ENCODE results near the gene DPM2.
A peak's percentile ranks its signal among the peaks of the same experiment; 100 is the strongest.

DPM2 gene

GRCh38 chr9:127977884-127978647, 40.4 kb upstream of the DPM2 start:
- peak overlapping the region; percentile 85 for H3K9ac ChIP-seq (ENCODE audit: low read length)
- peak overlapping the region; percentile 47 to 95 for H3K4me3 ChIP-seq (ENCODE audit: low read depth in 1 of 2, low read length in 2 of 2)
- H3K36me3 ChIP-seq (ENCODE audit: insufficient read depth, low read length) = no peaks in the 10 kb centered on the region
- no peaks in the 10 kb centered on the region for H3K9me3 ChIP-seq (ENCODE audit: low read length)
- H3K27me3 ChIP-seq (ENCODE audit: control insufficient read depth in 1 of 2, insufficient read depth in 2 of 2, low read length in 2 of 2) = no peaks in the 10 kb centered on the region
- H3K4me1 ChIP-seq (ENCODE audit: insufficient read depth, low read length) = peaks cover 59% of the 10 kb centered on the region
- peak overlapping the region; percentile 90 for H3K27ac ChIP-seq (ENCODE audit: low read depth, low read length)

DNA sequence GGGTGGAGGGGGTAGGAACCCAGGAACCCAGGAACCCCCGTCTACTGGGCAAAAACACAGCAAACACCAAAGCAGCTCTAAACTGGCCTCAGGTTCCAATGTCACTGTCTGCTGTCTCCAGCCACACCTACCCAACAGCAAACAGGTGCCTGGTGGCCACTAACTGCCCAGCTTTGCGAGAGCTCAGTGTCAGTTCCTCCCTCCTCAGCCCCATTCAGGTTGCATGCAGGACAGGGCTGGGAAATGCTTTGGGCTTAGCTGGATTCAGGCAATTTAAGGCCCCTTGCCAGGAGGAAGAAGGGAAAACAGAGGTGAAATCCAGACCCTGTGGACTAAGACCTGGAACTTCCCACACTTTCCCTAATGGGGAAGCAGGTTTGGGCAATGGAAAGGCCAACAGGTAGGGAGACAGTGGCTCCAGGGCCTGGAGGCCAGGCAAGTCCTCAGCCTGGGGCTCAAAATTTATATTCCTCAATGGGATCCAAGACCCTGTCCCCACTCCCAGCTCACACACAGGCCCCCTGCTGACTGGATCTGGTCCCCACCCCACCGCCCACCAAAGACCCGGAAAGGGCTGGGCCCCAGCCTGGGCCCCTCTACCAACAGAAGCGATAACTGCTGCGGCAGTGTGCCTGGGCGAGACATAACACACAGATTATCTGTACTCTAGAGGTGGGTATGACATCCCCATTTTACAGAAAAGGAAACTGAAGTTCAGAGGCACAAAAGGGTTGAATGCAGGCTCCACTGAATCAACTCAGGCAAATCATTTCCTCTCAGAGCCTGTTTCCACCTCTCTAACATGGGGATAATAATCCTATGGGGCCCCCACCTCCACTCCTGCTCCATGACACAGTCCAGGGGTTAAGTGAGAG, 39.6 kb upstream of the DPM2 start:
- H3K9me3 ChIP-seq (ENCODE audit: low read length) = no peaks in the 10 kb centered on the region
- peak overlapping the region; percentile 85 for H3K9ac ChIP-seq (ENCODE audit: low read length)
- H3K27ac ChIP-seq (ENCODE audit: low read depth, low read length) = peak overlapping the region; percentile 90
- H3K36me3 ChIP-seq (ENCODE audit: insufficient read depth, low read length) = no peaks in the 10 kb centered on the region
- H3K27me3 ChIP-seq (ENCODE audit: control insufficient read depth in 1 of 2, insufficient read depth in 2 of 2, low read length in 2 of 2) = no peaks in the 10 kb centered on the region
- H3K4me3 ChIP-seq (ENCODE audit: low read depth in 1 of 2, low read length in 2 of 2) = peak overlapping the region; percentile 47 to 95
- H3K4me1 ChIP-seq (ENCODE audit: insufficient read depth, low read length) = peaks cover 68% of the 10 kb centered on the region

- Histone ChIP-seq H3K9me3 (ENCODE audit: low read length) (no peaks in the 10 kb centered on the region), H3K9ac (ENCODE audit: low read length) (no peak overlapping the region), H3K4me1 (ENCODE audit: insufficient read depth, low read length) (peaks cover 72% of the 10 kb centered on the region), H3K36me3 (ENCODE audit: insufficient read depth, low read length) (no peaks in the 10 kb centered on the region), H3K27ac (ENCODE audit: low read depth, low read length) (peak overlapping the region; percentile 90), H3K4me3 (ENCODE audit: low read depth in 1 of 2, low read length in 2 of 2) (no peak overlapping the region), H3K27me3 (ENCODE audit: control insufficient read depth in 1 of 2, insufficient read depth in 2 of 2, low read length in 2 of 2) (no peaks in the 10 kb centered on the region)
Observed at GRCh38 chr9:127976498-127976897, 38.8 kb upstream of the DPM2 start.

DNA sequence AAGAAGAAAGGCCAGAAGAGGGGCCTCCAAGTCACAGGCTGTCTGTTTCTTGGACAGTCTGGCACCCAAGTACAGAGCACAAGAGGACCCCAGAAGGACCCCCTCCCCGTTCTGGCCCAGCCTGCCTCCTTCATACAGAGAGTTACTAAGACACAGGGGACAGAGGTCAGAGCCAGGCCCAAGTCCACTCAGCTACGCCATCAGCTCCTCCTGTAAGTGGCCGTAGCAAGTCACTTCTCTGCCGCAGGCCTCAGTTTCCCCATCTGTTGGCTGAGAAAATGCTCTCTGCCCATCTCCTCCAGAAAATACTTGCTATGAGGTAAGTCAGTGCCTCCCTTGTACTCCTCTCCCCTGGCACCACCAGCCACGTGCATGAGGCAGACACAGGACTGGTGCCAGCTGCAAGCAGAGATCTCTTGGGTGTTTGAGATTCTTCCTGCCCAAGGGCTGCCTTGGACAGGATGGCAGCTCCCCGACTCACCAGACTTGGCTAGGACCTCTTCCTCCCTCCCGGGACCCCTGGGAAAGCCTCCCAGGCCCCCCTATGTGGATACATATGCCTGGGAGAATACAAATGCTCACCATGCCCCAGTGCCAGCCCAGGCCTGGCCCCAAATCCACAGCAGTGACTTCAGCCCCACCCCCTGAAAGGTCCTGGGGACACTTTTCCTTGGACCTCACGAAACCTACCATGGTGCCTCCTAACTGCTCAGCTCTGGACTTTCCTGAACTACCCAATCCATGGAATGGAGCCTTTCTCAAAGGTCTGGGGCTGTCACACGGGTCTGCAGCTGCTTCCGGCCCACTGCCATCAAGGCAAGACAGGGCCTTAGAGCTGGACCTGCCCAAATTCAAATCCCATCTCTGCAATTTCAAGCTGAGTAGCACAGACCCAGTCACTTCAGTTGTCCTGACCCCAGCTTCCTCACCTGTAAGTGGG, 38.0 kb upstream of the DPM2 start:
- no peaks in the 10 kb centered on the region for H3K36me3 ChIP-seq (ENCODE audit: insufficient read depth, low read length)
- peak overlapping the region; percentile 14 to 45 for H3K4me3 ChIP-seq (ENCODE audit: low read depth in 1 of 2, low read length in 2 of 2)
- no peaks in the 10 kb centered on the region for H3K27me3 ChIP-seq (ENCODE audit: control insufficient read depth in 1 of 2, insufficient read depth in 2 of 2, low read length in 2 of 2)
- peaks cover 76% of the 10 kb centered on the region for H3K4me1 ChIP-seq (ENCODE audit: insufficient read depth, low read length)
- H3K27ac ChIP-seq (ENCODE audit: low read depth, low read length) = peak overlapping the region; percentile 90
- peak overlapping the region; percentile 54 for H3K9ac ChIP-seq (ENCODE audit: low read length)
- no peaks in the 10 kb centered on the region for H3K9me3 ChIP-seq (ENCODE audit: low read length)

GRCh38 chr9:127974769-127975261, 37.2 kb upstream of the DPM2 start:
- Histone ChIP-seq H3K4me1 (ENCODE audit: insufficient read depth, low read length) (peaks cover 84% of the 10 kb centered on the region), H3K9ac (ENCODE audit: low read length) (peak overlapping the region; percentile 54), H3K27ac (ENCODE audit: low read depth, low read length) (peak overlapping the region; percentile 90), H3K9me3 (ENCODE audit: low read length) (no peaks in the 10 kb centered on the region), H3K4me3 (ENCODE audit: low read depth in 1 of 2, low read length in 2 of 2) (peak overlapping the region; percentile 30 to 45), H3K27me3 (ENCODE audit: control insufficient read depth in 1 of 2, insufficient read depth in 2 of 2, low read length in 2 of 2) (no peaks in the 10 kb centered on the region), H3K36me3 (ENCODE audit: insufficient read depth, low read length) (no peaks in the 10 kb centered on the region)

GRCh38 chr9:127974001-127974768, 36.5 kb upstream of the DPM2 start:
- Histone ChIP-seq H3K27me3 (ENCODE audit: control insufficient read depth in 1 of 2, insufficient read depth in 2 of 2, low read length in 2 of 2) (no peaks in the 10 kb centered on the region), H3K9ac (ENCODE audit: low read length) (peak overlapping the region; percentile 54), H3K9me3 (ENCODE audit: low read length) (no peaks in the 10 kb centered on the region), H3K36me3 (ENCODE audit: insufficient read depth, low read length) (no peaks in the 10 kb centered on the region), H3K4me1 (ENCODE audit: insufficient read depth, low read length) (peaks cover 90% of the 10 kb centered on the region), H3K27ac (ENCODE audit: low read depth, low read length) (peak overlapping the region; percentile 90), H3K4me3 (ENCODE audit: low read depth in 1 of 2, low read length in 2 of 2) (peak overlapping the region in 1 of 2 donors; percentile 45)

DNA sequence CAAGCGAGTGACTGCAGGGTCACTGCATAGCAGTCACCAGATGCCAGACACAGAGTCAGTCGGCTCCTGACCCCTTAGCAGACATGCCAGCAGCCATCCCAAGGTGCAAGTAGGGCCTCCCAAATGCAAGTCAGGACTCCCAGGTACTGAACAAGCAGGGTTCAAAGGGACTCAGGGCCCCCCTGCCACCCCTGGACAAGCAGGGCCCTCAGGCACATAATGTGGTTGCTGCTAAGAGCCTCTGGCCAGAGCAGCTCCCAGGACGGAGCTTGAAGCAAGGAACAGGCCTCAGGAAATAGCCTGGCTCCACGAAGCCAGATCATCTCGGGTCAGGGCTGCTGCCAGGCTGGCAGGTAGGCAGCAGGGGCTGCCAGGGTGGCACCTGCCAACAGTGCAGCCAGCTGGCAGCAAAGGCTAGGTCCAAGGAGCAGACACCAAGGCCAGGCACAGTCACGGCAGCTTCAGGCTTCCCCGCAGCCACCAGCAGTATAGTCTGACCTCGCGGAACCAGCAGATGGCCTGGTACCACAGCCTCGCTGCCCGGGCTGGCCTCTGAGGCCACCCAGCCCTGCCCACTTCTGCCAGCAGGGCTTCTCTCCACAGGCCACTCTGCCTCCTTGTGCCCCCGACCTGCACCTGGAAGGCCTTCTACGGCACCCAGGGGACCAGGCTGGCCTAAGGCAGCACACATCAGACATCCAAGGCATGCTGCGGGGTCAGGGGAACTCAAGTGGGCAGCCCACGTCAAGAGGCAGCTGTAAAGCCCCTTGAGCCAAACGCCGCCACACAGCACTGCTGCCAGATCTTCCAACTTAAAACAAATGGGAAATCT, 35.7 kb upstream of the DPM2 start:
- peak overlapping the region; percentile 90 for H3K27ac ChIP-seq (ENCODE audit: low read depth, low read length)
- no peaks in the 10 kb centered on the region for H3K9me3 ChIP-seq (ENCODE audit: low read length)
- H3K27me3 ChIP-seq (ENCODE audit: control insufficient read depth in 1 of 2, insufficient read depth in 2 of 2, low read length in 2 of 2) = no peaks in the 10 kb centered on the region
- no peaks in the 10 kb centered on the region for H3K36me3 ChIP-seq (ENCODE audit: insufficient read depth, low read length)
- H3K4me3 ChIP-seq (ENCODE audit: low read depth in 1 of 2, low read length in 2 of 2) = peak overlapping the region in 1 of 2 donors; percentile 45
- H3K9ac ChIP-seq (ENCODE audit: low read length) = peak overlapping the region; percentile 54
- peaks cover 98% of the 10 kb centered on the region for H3K4me1 ChIP-seq (ENCODE audit: insufficient read depth, low read length)

GRCh38 chr9:127972236-127972871, 34.7 kb upstream of the DPM2 start:
- peak overlapping the region; percentile 17 to 39 for H3K4me3 ChIP-seq (ENCODE audit: low read depth in 1 of 2, low read length in 2 of 2)
- peak overlapping the region; percentile 54 for H3K9ac ChIP-seq (ENCODE audit: low read length)
- peaks cover 99% of the 10 kb centered on the region for H3K4me1 ChIP-seq (ENCODE audit: insufficient read depth, low read length)

GRCh38 chr9:127971357-127972235, 33.9 kb upstream of the DPM2 start:
- no peaks in the 10 kb centered on the region for H3K36me3 ChIP-seq (ENCODE audit: insufficient read depth, low read length)
- H3K4me1 ChIP-seq (ENCODE audit: insufficient read depth, low read length) = peaks cover 99% of the 10 kb centered on the region
- H3K9ac ChIP-seq (ENCODE audit: low read length) = peak overlapping the region; percentile 54
- no peaks in the 10 kb centered on the region for H3K9me3 ChIP-seq (ENCODE audit: low read length)
- peak overlapping the region; percentile 17 to 39 for H3K4me3 ChIP-seq (ENCODE audit: low read depth in 1 of 2, low read length in 2 of 2)
- H3K27ac ChIP-seq (ENCODE audit: low read depth, low read length) = peak overlapping the region; percentile 94
- H3K27me3 ChIP-seq (ENCODE audit: control insufficient read depth in 1 of 2, insufficient read depth in 2 of 2, low read length in 2 of 2) = no peaks in the 10 kb centered on the region

More at GRCh38 chr9:127972236-127972871, 34.7 kb upstream of the DPM2 start:
- Histone ChIP-seq H3K27ac (ENCODE audit: low read depth, low read length) (peak overlapping the region; percentile 90), H3K27me3 (ENCODE audit: control insufficient read depth in 1 of 2, insufficient read depth in 2 of 2, low read length in 2 of 2) (no peaks in the 10 kb centered on the region), H3K9me3 (ENCODE audit: low read length) (no peaks in the 10 kb centered on the region), H3K36me3 (ENCODE audit: insufficient read depth, low read length) (no peaks in the 10 kb centered on the region)
